GM19035 (cell line): Measurements from ENCODE around the gene CALML3.
"Not testable (repeated sequence)": the region's sequence is repeated elsewhere in the genome, so short reads cannot be mapped to it uniquely, and the experiment has no call there.

ENCODE experiments used
- ATAC-seq: cut with Tn5 transposase; IDR thresholded peaks from one replicate; pipeline ENCODE4 v1.9.1; 2021; ENCODE audit not compliant: unreplicated experiment

CALML3 gene

GRCh38 chr10:5524641-5525560, at the start of gene CALML3:
Gene CALML3, plus strand, starts transcription at chr10:5524961. Its CDS starts 125 bp downstream, at chr10:5525086.
- no peak for ATAC-seq

GRCh38 chr10:5475088-5475487, 49.7 kb upstream of the CALML3 start:
- not testable (repeated sequence) for ATAC-seq

GRCh38 chr10:5475974-5476807, 48.6 kb upstream of the CALML3 start:
- not testable (repeated sequence) for ATAC-seq

- ATAC-seq = no peak
These were observed 47.7 kb upstream of the CALML3 start for GRCh38 chr10:5476918-5477525.

GRCh38 chr10:5477948-5478693, 46.6 kb upstream of the CALML3 start:
- no peak for ATAC-seq

GRCh38 chr10:5478694-5479305, 46.0 kb upstream of the CALML3 start:
- ATAC-seq = no peak

- no peak for ATAC-seq
These were observed 45.1 kb upstream of the CALML3 start for GRCh38 chr10:5479481-5480161.

- ATAC-seq = no peak
These were observed 44.4 kb upstream of the CALML3 start for GRCh38 chr10:5480162-5480941.

- ATAC-seq = no peak
These were observed 43.6 kb upstream of the CALML3 start for GRCh38 chr10:5481121-5481520.

- ATAC-seq = no peak
These were observed 42.7 kb upstream of the CALML3 start for GRCh38 chr10:5482016-5482415.

- ATAC-seq = no peak
These were observed 40.6 kb upstream of the CALML3 start for GRCh38 chr10:5484205-5484604.

- no peak for ATAC-seq
These were observed 39.5 kb upstream of the CALML3 start for GRCh38 chr10:5485290-5485689.

GRCh38 chr10:5485948-5486852, 38.6 kb upstream of the CALML3 start:
- ATAC-seq = no peak

- ATAC-seq = no peak
These were observed 37.9 kb upstream of the CALML3 start for GRCh38 chr10:5486853-5487235.

GRCh38 chr10:5488272-5489161, 36.2 kb upstream of the CALML3 start:
- ATAC-seq = no peak

GRCh38 chr10:5490032-5490431, 34.7 kb upstream of the CALML3 start:
- ATAC-seq = no peak
